Activated naive CD8-positive, alpha-beta T cell treated with anti-CD3 and anti-CD28 coated beads, Interleukin-2, amount 50 U/mL, for 24 hours (primary cell): ENCODE measurements around the gene KRTAP12-2.
A peak's percentile ranks its signal among the peaks of the same experiment; 100 is the strongest.

ENCODE experiments used
- ATAC-seq: fragments of 150-1000 bp; cut with Tn5 transposase; one replicate; pipeline ENCODE4 v1.10.0; 2021
- DNase-seq: peaks from one replicate; pipeline ENCODE4 v3.0.0; 2021
- H3K27ac Mint-ChIP-seq: one replicate; pipeline ENCODE4 v1.8.0; 2021; ENCODE audit warnings: mild to moderate bottlenecking, mixed read lengths
- H3K27me3 Mint-ChIP-seq: one replicate; pipeline ENCODE4 v1.8.0; 2021; ENCODE audit warnings: mixed read lengths
- H3K36me3 Mint-ChIP-seq: one replicate; pipeline ENCODE4 v1.8.0; 2021; ENCODE audit warnings: low read depth, mixed read lengths
- H3K4me1 Mint-ChIP-seq: one replicate; pipeline ENCODE4 v1.8.0; 2021; ENCODE audit warnings: mixed read lengths
- H3K4me3 Mint-ChIP-seq: one replicate; pipeline ENCODE4 v1.8.0; 2021; ENCODE audit warnings: mild to moderate bottlenecking, moderate library complexity, mixed read lengths
- H3K9me3 Mint-ChIP-seq: one replicate; pipeline ENCODE4 v1.8.0; 2021; ENCODE audit warnings: mixed read lengths

Gene KRTAP12-2

GRCh38 chr21:44623575-44623974, 43.2 kb downstream of the KRTAP12-2 start:
- Mint-ChIP-seq H3K27ac (no peak overlapping the region), H3K27me3 (no peaks in the 10 kb centered on the region), H3K36me3 (peaks cover 30% of the 10 kb centered on the region), H3K9me3 (peaks cover 52% of the 10 kb centered on the region), H3K4me1 (peaks cover 18% of the 10 kb centered on the region), H3K4me3 (no peak overlapping the region)
- no peak for DNase-seq
- ATAC-seq, result no peak

GRCh38 chr21:44619886-44620285, 46.8 kb downstream of the KRTAP12-2 start:
- no peaks in the 10 kb centered on the region for H3K27me3 Mint-ChIP-seq
- H3K36me3 Mint-ChIP-seq, result peaks cover 30% of the 10 kb centered on the region
- ATAC-seq, result no peak
- no peak overlapping the region for H3K27ac Mint-ChIP-seq
- peaks cover 37% of the 10 kb centered on the region for H3K4me1 Mint-ChIP-seq
- H3K9me3 Mint-ChIP-seq, result peaks cover 53% of the 10 kb centered on the region
- DNase-seq, result no peak
- no peak overlapping the region for H3K4me3 Mint-ChIP-seq

- H3K36me3 Mint-ChIP-seq, result peaks cover 24% of the 10 kb centered on the region
- H3K4me3 Mint-ChIP-seq, result peak overlapping the region; percentile 34
- H3K27me3 Mint-ChIP-seq, result no peaks in the 10 kb centered on the region
- ATAC-seq (peak; percentile 84), DNase-seq (peak; percentile 22)
- peaks cover 43% of the 10 kb centered on the region for H3K9me3 Mint-ChIP-seq
- H3K27ac Mint-ChIP-seq, result peak overlapping the region; percentile 88
- H3K4me1 Mint-ChIP-seq, result peaks cover 37% of the 10 kb centered on the region
These were observed 47.8 kb downstream of the KRTAP12-2 start for GRCh38 chr21:44618909-44619308.

- ATAC-seq (peak; percentile 34), DNase-seq (no peak)
- Mint-ChIP-seq H3K4me1 (peaks cover 37% of the 10 kb centered on the region), H3K9me3 (peaks cover 39% of the 10 kb centered on the region), H3K4me3 (peak overlapping the region; percentile 34), H3K27me3 (no peaks in the 10 kb centered on the region), H3K36me3 (peaks cover 23% of the 10 kb centered on the region), H3K27ac (peak overlapping the region; percentile 88)
These were observed 48.2 kb downstream of the KRTAP12-2 start for GRCh38 chr21:44618504-44618903.

GRCh38 chr21:44617071-44617501, 49.6 kb downstream of the KRTAP12-2 start:
- ATAC-seq (no peak), DNase-seq (no peak)
- Mint-ChIP-seq H3K36me3 (peaks cover 21% of the 10 kb centered on the region), H3K9me3 (peaks cover 27% of the 10 kb centered on the region), H3K27ac (no peak overlapping the region), H3K4me1 (peaks cover 37% of the 10 kb centered on the region), H3K27me3 (no peaks in the 10 kb centered on the region), H3K4me3 (no peak overlapping the region)

GRCh38 chr21:44616591-44616926, 50.2 kb downstream of the KRTAP12-2 start:
- Mint-ChIP-seq H3K4me1 (peaks cover 37% of the 10 kb centered on the region), H3K27ac (no peak overlapping the region), H3K36me3 (peaks cover 21% of the 10 kb centered on the region), H3K4me3 (no peak overlapping the region), H3K27me3 (no peaks in the 10 kb centered on the region), H3K9me3 (peaks cover 29% of the 10 kb centered on the region)
- ATAC-seq (no peak), DNase-seq (no peak)
